Activated CD4-positive, alpha-beta T cell treated with anti-CD3 and anti-CD28 coated beads for 1 hour (primary cell): ENCODE results near the gene CLIC1.

Source experiments
- DNase-seq: peaks from one replicate; pipeline ENCODE4 v3.0.0-alpha.2; 2020

Gene CLIC1

GRCh38 chr6:31737991-31738979 lies 2.0 kb upstream of the CLIC1 start:
- peak; percentile 45 for DNase-seq

GRCh38 chr6:31737315-31737990 lies 1.1 kb upstream of the CLIC1 start:
- DNase-seq = no peak

GRCh38 chr6:31736768-31737314 lies 511 bp upstream of the CLIC1 start:
- no peak for DNase-seq

- DNase-seq = peak; percentile 33
These were observed 1.4 kb downstream of the CLIC1 start for GRCh38 chr6:31734821-31735406.

GRCh38 chr6:31734247-31734820 lies 2.0 kb downstream of the CLIC1 start:
- no peak for DNase-seq

GRCh38 chr6:31733734-31734133 lies 2.6 kb downstream of the CLIC1 start:
- DNase-seq = no peak

GRCh38 chr6:31732029-31732428 lies 4.3 kb downstream of the CLIC1 start:
- no peak for DNase-seq

GRCh38 chr6:31730631-31731086 lies 5.7 kb downstream of the CLIC1 start:
- no peak for DNase-seq

GRCh38 chr6:31729979-31730630 lies 6.2 kb downstream of the CLIC1 start:
- DNase-seq = peak; percentile 51

GRCh38 chr6:31729515-31729978 lies 6.8 kb downstream of the CLIC1 start:
- peak; percentile 72 for DNase-seq

GRCh38 chr6:31728767-31729514 lies 7.4 kb downstream of the CLIC1 start, which contains the start of gene DDAH2:
Gene DDAH2, minus strand, starts transcription at chr6:31729299. Its CDS starts 138 bp downstream, at chr6:31729161.
- DNase-seq = no peak

- DNase-seq = no peak
These were observed 8.3 kb downstream of the CLIC1 start for GRCh38 chr6:31727717-31728671.

GRCh38 chr6:31727034-31727716 lies 9.2 kb downstream of the CLIC1 start:
- DNase-seq = no peak

- DNase-seq = no peak
These were observed 10.6 kb downstream of the CLIC1 start for GRCh38 chr6:31725502-31726350.

GRCh38 chr6:31723980-31724691 lies 12.2 kb downstream of the CLIC1 start:
- DNase-seq = no peak

- no peak for DNase-seq
These were observed 12.9 kb downstream of the CLIC1 start, which contains the start of gene MPIG6B for GRCh38 chr6:31723245-31723979. Gene MPIG6B, plus strand, starts transcription at chr6:31723373. Its CDS starts 11 bp downstream, at chr6:31723384.

- DNase-seq = no peak
These were observed 14.2 kb downstream of the CLIC1 start for GRCh38 chr6:31722173-31722572.
